IMR-90 (cell line): Measurements from ENCODE around the gene LAGE3. TPM values are rescaled to one million over a fixed set of nuclear protein-coding genes. Genes with fewer than 3 reads are reported as not detected.

Source experiments
- FOS ChIP-seq: fragments of 150-350 bp; IDR thresholded peaks from 2 replicates; pipeline ENCODE4 v1.6.1; 2016; ENCODE audit warnings: low read depth, low read length
- NFE2L2 ChIP-seq: fragments of 150-350 bp; IDR thresholded peaks from 2 replicates; pipeline ENCODE4 v1.6.1; 2016; ENCODE audit warnings: low read depth, mild to moderate bottlenecking, low read length
- POLR2A ChIP-seq: IDR thresholded peaks from 2 replicates; pipeline ENCODE4 v1.6.1; 2012; ENCODE audit warnings: mild to moderate bottlenecking, low read depth, low read length
- RFX5 ChIP-seq: IDR thresholded peaks from 2 replicates; pipeline ENCODE4 v1.8.0; 2012; ENCODE audit warnings: low read depth, mild to moderate bottlenecking, low read length, moderate library complexity
- polyA plus RNA-seq, 3 experiments: library from polyadenylated mRNA; depleted of rRNA; stranded (reverse); fragments of >200 nt; gene quantifications; 2 replicates each; pipeline ENCODE4 v1.2.3, GENCODE V29; 2012; ENCODE audit warnings: low replicate concordance in 1 of 3
- total RNA-seq: library from RNA; depleted of rRNA; stranded (reverse); fragments of >200 nt; gene quantifications from 2 replicates; pipeline ENCODE4 v1.2.3, GENCODE V29; 2012

Gene LAGE3
- total and polyA plus RNA-seq, 2 of the 4 experiments (the other 2 are of a cell fraction) = 3.6 to 14.8 TPM

- TF ChIP-seq FOS (no peak), NFE2L2 (no peak), RFX5 (no peak), POLR2A (no peak)
Measured at GRCh38 chrX:154526901-154527675, 48.0 kb upstream of the LAGE3 start (continued).
